K562 (cell line): ENCODE data around the gene GPR183. TPM values are rescaled to one million over a fixed set of nuclear protein-coding genes. Genes with fewer than 3 reads are reported as not detected.

ENCODE experiments used
- ATAC-seq: fragments of 200-7000 bp; cut with Tn5 transposase; 3 replicates; pipeline ENCODE4 v1.9.1; 2020; ENCODE audit warnings: moderate library complexity
- BruUV-seq: library from RNA; stranded (reverse); fragments of 400-500 nt; replicated peaks from 2 replicates; lab custom pipeline; 2021; lab: Mats Ljungman, UMichigan
- CTCF ChIA-PET: fragments of 300-600 bp; formaldehyde crosslinking; extraction: SDS; loops from one replicate; lab custom pipeline; 2021; ENCODE audit warnings: low intra/inter-chr PET ratio; lab: Yijun Ruan, JAX
- POLR2A ChIA-PET: fragments of 300-600, 350-650 bp; sonication (Branson Sonifier 250); formaldehyde crosslinking; extraction: SDS; loops from one replicate; lab custom pipeline; 2021; ENCODE audit warnings: antibody characterized with exemption, inconsistent platforms; lab: Yijun Ruan, JAX
- DNase-seq, 4 experiments: peaks; one replicate each; pipeline versions ENCODE4 v3.0.0 to v3.0.0-alpha.2; 2011 to 2018; ENCODE audit warnings: low spot score in 3 of 4, mixed read lengths in 3 of 4; ENCODE audit errors: extremely low read depth in 1 of 4
- FAIRE-seq: peaks from 2 replicates; lab custom pipeline; 2011; peaks lifted over from hg19 to GRCh38; lab: Jason Lieb, UNC
- H2AFZ ChIP-seq: 2 replicates; pipeline ENCODE4 v1.6.0; 2011; ENCODE audit warnings: low read depth, low read length, control low read depth, inconsistent platforms
- H3K27ac ChIP-seq: fragments of 200-600 bp; 3 replicates; pipeline ENCODE4 v1.8.0; 2011; ENCODE audit warnings: low read depth, mild to moderate bottlenecking, control low read depth, inconsistent platforms, low read length, moderate library complexity, mixed read lengths; ENCODE audit errors: extremely low read depth
- H3K27me3 ChIP-seq, 2 experiments: fragments of 300-600 bp in 1 of 2; 2 replicates in 1 of 2; 3 replicates in 1 of 2; pipeline versions ENCODE4 v1.6.0 to v1.8.0; 2011; ENCODE audit warnings: inconsistent platforms in 2 of 2, low read length in 2 of 2, mild to moderate bottlenecking in 1 of 2, mixed read lengths in 1 of 2, moderate library complexity in 1 of 2; ENCODE audit not compliant: control insufficient read depth in 2 of 2, insufficient read depth in 2 of 2
- H3K36me3 ChIP-seq: fragments of 300-600 bp; 3 replicates; pipeline ENCODE4 v1.8.0; 2011; ENCODE audit warnings: mild to moderate bottlenecking, low read length, inconsistent platforms; ENCODE audit not compliant: control insufficient read depth, insufficient read depth
- H3K4me1 ChIP-seq, 2 experiments: fragments of 200-600 bp in 1 of 2; replicated peaks in 1 of 2; 2 replicates in 1 of 2; 3 replicates in 1 of 2; pipeline versions ENCODE4 v1.5.1 to v1.8.0; 2011; ENCODE audit warnings: inconsistent platforms in 2 of 2, low read length in 2 of 2, mild to moderate bottlenecking in 1 of 2, mixed read lengths in 1 of 2, moderate library complexity in 1 of 2; ENCODE audit not compliant: control insufficient read depth in 2 of 2, insufficient read depth in 2 of 2
- H3K4me2 ChIP-seq: 2 replicates; pipeline ENCODE4 v1.6.1; 2011; ENCODE audit warnings: low read length, control low read depth, inconsistent platforms, mixed read lengths; ENCODE audit not compliant: insufficient read depth
- H3K4me3 ChIP-seq: fragments of 200-600 bp; sonication (generic), shearing (Covaris generic); 2 replicates; pipeline ENCODE4 v1.5.1; 2016; ENCODE audit warnings: control low read depth, inconsistent platforms
- H3K79me2 ChIP-seq: fragments of 200-600 bp; 3 replicates; pipeline ENCODE4 v1.8.0; 2011; ENCODE audit warnings: low read length, inconsistent platforms; ENCODE audit not compliant: control insufficient read depth, insufficient read depth
- H3K9ac ChIP-seq, 2 experiments: 2 replicates each; pipeline versions ENCODE4 v1.6.0 to v1.6.1; 2011; ENCODE audit warnings: low read depth in 2 of 2, low read length in 2 of 2, control low read depth in 1 of 2, inconsistent platforms in 1 of 2, mild to moderate bottlenecking in 1 of 2, mixed read lengths in 1 of 2; ENCODE audit not compliant: insufficient read depth in 1 of 2
- H3K9me1 ChIP-seq: one replicate; pipeline ENCODE4 v1.6.0; 2011; ENCODE audit warnings: inconsistent platforms, mild to moderate bottlenecking, low read length, moderate library complexity; ENCODE audit not compliant: control insufficient read depth, insufficient read depth
- H3K9me3 ChIP-seq: replicated peaks from 2 replicates; pipeline ENCODE4 v1.5.1; 2011; ENCODE audit warnings: low read depth, low read length, inconsistent platforms; ENCODE audit not compliant: control insufficient read depth, insufficient read depth
- H4K20me1 ChIP-seq: replicated peaks from 2 replicates; pipeline ENCODE4 v1.6.1; 2011; ENCODE audit warnings: low read length, inconsistent platforms, mixed read lengths; ENCODE audit not compliant: control insufficient read depth, insufficient read depth
- BACH1 ChIP-seq: fragments of 200-800 bp; sonication (Bioruptor generic); IDR thresholded peaks from 2 replicates; pipeline ENCODE4 v1.6.1; 2016; ENCODE audit warnings: missing genetic modification characterization, missing compliant biosample characterization
- E2F5 ChIP-seq: sonication (generic); formaldehyde crosslinking; IDR thresholded peaks from 2 replicates; pipeline ENCODE4 v1.8.0; 2022; ENCODE audit warnings: mild to moderate bottlenecking, missing genetic modification reagents
- ETS2 ChIP-seq: IDR thresholded peaks from 2 replicates; pipeline ENCODE4 v1.6.1; 2016; ENCODE audit warnings: borderline replicate concordance, missing genetic modification characterization, mild to moderate bottlenecking, moderate library complexity, missing compliant biosample characterization; ENCODE audit not compliant: poor library complexity, severe bottlenecking
- EZH2 ChIP-seq: IDR thresholded peaks from 2 replicates; pipeline ENCODE4 v1.6.1; 2012; ENCODE audit warnings: low read depth, mild to moderate bottlenecking, inconsistent platforms, low read length, borderline replicate concordance
- HCFC1 ChIP-seq: IDR thresholded peaks from 2 replicates; pipeline ENCODE4 v1.6.1; 2012; ENCODE audit warnings: low read depth, low read length, improper control_type of control experiment
- HNRNPK ChIP-seq: fragments of 200-400 bp; formaldehyde crosslinking; IDR thresholded peaks from one replicate; pipeline ENCODE4 v1.6.1; 2018; ENCODE audit warnings: mild to moderate bottlenecking, low read depth, low read length; ENCODE audit not compliant: poor library complexity, severe bottlenecking
- MXI1 ChIP-seq: IDR thresholded peaks from 2 replicates; pipeline ENCODE4 v1.6.1; 2011; ENCODE audit warnings: low read depth, mild to moderate bottlenecking, improper control_type of control experiment, low read length
- NR2C1 ChIP-seq, 2 experiments: fragments of 450-650 bp; IDR thresholded peaks; 2 replicates each; pipeline ENCODE4 v1.6.1; 2017; ENCODE audit warnings: mild to moderate bottlenecking in 2 of 2, antibody characterized with exemption in 1 of 2, inconsistent platforms in 1 of 2, missing compliant biosample characterization in 1 of 2, missing genetic modification characterization in 1 of 2
- POLR3A ChIP-seq: IDR thresholded peaks from 2 replicates; pipeline ENCODE4 v1.6.1; 2011; ENCODE audit warnings: borderline replicate concordance, mild to moderate bottlenecking, moderate library complexity; ENCODE audit not compliant: insufficient read length, insufficient read depth; ENCODE audit errors: extremely low read depth
- PREB ChIP-seq: sonication (generic); formaldehyde crosslinking; IDR thresholded peaks from 2 replicates; pipeline ENCODE4 v1.8.1; 2023; ENCODE audit warnings: mild to moderate bottlenecking, missing genetic modification reagents
- ZBTB7A ChIP-seq: IDR thresholded peaks from 2 replicates; pipeline ENCODE4 v1.6.1; 2011; ENCODE audit warnings: low read depth, mild to moderate bottlenecking, low read length, moderate library complexity, borderline replicate concordance; ENCODE audit not compliant: control insufficient read depth
- ZC3H11A ChIP-seq: IDR thresholded peaks from 2 replicates; pipeline ENCODE4 v1.6.1; 2012; ENCODE audit warnings: low read depth, low read length, improper control_type of control experiment
- ZNF354B ChIP-seq: fragments of 250-450 bp; sonication (Bioruptor Pico); IDR thresholded peaks from 2 replicates; pipeline ENCODE4 v1.4.0; 2020
- ZNF75A ChIP-seq: fragments of 450-650 bp; formaldehyde crosslinking; IDR thresholded peaks from 2 replicates; pipeline ENCODE4 v1.4.0; 2020; ENCODE audit warnings: mild to moderate bottlenecking
- ZNF778 ChIP-seq: fragments of 450-650 bp; formaldehyde crosslinking; IDR thresholded peaks from 2 replicates; pipeline ENCODE4 v1.4.0; 2020; ENCODE audit warnings: mild to moderate bottlenecking, moderate library complexity
- WGBS: fragments of 100-300 bp; shearing (Covaris generic); methylation state at CpG from one replicate; pipeline ENCODE4 v1.1.6; 2016; ENCODE audit warnings: low coverage, mixed read lengths; ENCODE audit not compliant: insufficient coverage; ENCODE audit errors: missing lambda C conversion rate; 5-methylcytosine and 5-hydroxymethylcytosine counted together
- in situ Hi-C: fragments of 300-500 bp; cut with MboI; formaldehyde crosslinking; loops from 4 replicates; pipeline ENCODE4 v1.15.0; 2018; ENCODE audit warnings: inconsistent platforms, mixed read lengths
- intact Hi-C: fragments of 100-400 bp; cut with micrococcal nuclease; formaldehyde crosslinking; loops from 2 replicates; pipeline ENCODE4 v1.14.2; 2022
- polyA plus RNA-seq, 8 experiments: library from polyadenylated mRNA; depleted of rRNA in 4 of 8; stranded (reverse) in 5 of 8; unstranded in 3 of 8; fragments of >200 nt; fragmentation: Nextera tagmentation in 2 of 8; fragmentation: Illumina TruSeq in 1 of 8; extraction: Ambion mirVana in 2 of 8; extraction: Trizol in 1 of 8; gene quantifications; 2 replicates each; pipeline versions ENCODE4 v1.2.1 to v1.2.3, GENCODE V29; 2011 to 2014; ENCODE audit warnings: inconsistent platforms in 1 of 8, missing spikeins in 1 of 8
- total RNA-seq, 7 experiments: library from RNA; depleted of rRNA in 6 of 7; stranded (reverse); fragments of >200 nt in 6 of 7; fragmentation: Illumina TruSeq in 2 of 7; extraction: Trizol in 2 of 7; gene quantifications; 2 replicates each; pipeline versions ENCODE4 v1.2.1 to v1.2.3, GENCODE V29; 2011 to 2021; ENCODE audit warnings: low replicate concordance in 1 of 7
- TF ChIP-seq, protein P1 (sequence below): sonication (generic); formaldehyde crosslinking; IDR thresholded peaks from 2 replicates; pipeline ENCODE4 v1.8.1; 2023; ENCODE audit warnings: missing genetic modification reagents, mild to moderate bottlenecking, borderline replicate concordance

The GPR183 gene
- total and polyA plus RNA-seq, 9 of the 15 experiments (the other 6 are each of a cell fraction or from before 2014, with no cell fraction given): 1.3 to 10.2 (median 3.7) TPM

GRCh38 chr13:99332456-99332855 is 25.3 kb upstream of the GPR183 start:
- no peak for FAIRE-seq
- CTCF ChIA-PET: no interaction called here
- no peak overlapping the region for H3K4me3 ChIP-seq
- intact Hi-C loops (loop anchor here (5.0 kb wide), 1 partner anchor 65 kb away; no protein-coding TSS in a partner anchor), in situ Hi-C loops (no loop called here)
- no peaks in the 10 kb centered on the region for H3K9me3 ChIP-seq
- no peak overlapping the region for H2AFZ ChIP-seq
- H3K79me2 ChIP-seq: peaks cover 6% of the 10 kb centered on the region; the same call in 1 of the 3 replicates
- no peaks in the 10 kb centered on the region for H3K27me3 ChIP-seq
- H3K4me1 ChIP-seq: peaks cover 6 to 17% of the 10 kb centered on the region in 2 experiments
- H4K20me1 ChIP-seq: no peaks in the 10 kb centered on the region
- 44% methylated on average over 9 of the region's 9 CpGs for WGBS
- no TSS peak for BruUV-seq
- no peak for DNase-seq
- H3K9ac ChIP-seq: peak overlapping the region in 1 of 2 experiments; percentile 47; a peak in 2 of 4 replicates
- peak overlapping the region; percentile 59 for H3K27ac ChIP-seq
- peaks cover 16% of the 10 kb centered on the region for H3K36me3 ChIP-seq
- ATAC-seq: peak; percentile 36; the same call in 2 of the 3 replicates
- H3K4me2 ChIP-seq: peak overlapping the region; percentile 21; the same call in 1 of the 2 replicates
- POLR2A ChIA-PET: no interaction called here
- no peaks in the 10 kb centered on the region for H3K9me1 ChIP-seq
- TF ChIP-seq PREB (CRISPR knock-in tag) (no peak), ZNF778 (CRISPR knock-in tag) (no peak), ZNF354B (CRISPR knock-in tag) (no peak), ZC3H11A (no peak), POLR3A (no peak), BACH1 (tag) (no peak), ZNF75A (CRISPR knock-in tag) (no peak), HCFC1 (no peak), ZBTB7A (no peak), ETS2 (tag) (no peak), EZH2 (no peak), HNRNPK (no peak), MXI1 (no peak), E2F5 (CRISPR knock-in tag) (no peak), NR2C1 (IDR thresholded peaks at IDR 0.05) (no peak), NR2C1 (tag; IDR thresholded peaks at IDR 0.05) (peak; percentile 23; the same call in 1 of the 2 replicates)
- TF ChIP-seq, protein P1, sequence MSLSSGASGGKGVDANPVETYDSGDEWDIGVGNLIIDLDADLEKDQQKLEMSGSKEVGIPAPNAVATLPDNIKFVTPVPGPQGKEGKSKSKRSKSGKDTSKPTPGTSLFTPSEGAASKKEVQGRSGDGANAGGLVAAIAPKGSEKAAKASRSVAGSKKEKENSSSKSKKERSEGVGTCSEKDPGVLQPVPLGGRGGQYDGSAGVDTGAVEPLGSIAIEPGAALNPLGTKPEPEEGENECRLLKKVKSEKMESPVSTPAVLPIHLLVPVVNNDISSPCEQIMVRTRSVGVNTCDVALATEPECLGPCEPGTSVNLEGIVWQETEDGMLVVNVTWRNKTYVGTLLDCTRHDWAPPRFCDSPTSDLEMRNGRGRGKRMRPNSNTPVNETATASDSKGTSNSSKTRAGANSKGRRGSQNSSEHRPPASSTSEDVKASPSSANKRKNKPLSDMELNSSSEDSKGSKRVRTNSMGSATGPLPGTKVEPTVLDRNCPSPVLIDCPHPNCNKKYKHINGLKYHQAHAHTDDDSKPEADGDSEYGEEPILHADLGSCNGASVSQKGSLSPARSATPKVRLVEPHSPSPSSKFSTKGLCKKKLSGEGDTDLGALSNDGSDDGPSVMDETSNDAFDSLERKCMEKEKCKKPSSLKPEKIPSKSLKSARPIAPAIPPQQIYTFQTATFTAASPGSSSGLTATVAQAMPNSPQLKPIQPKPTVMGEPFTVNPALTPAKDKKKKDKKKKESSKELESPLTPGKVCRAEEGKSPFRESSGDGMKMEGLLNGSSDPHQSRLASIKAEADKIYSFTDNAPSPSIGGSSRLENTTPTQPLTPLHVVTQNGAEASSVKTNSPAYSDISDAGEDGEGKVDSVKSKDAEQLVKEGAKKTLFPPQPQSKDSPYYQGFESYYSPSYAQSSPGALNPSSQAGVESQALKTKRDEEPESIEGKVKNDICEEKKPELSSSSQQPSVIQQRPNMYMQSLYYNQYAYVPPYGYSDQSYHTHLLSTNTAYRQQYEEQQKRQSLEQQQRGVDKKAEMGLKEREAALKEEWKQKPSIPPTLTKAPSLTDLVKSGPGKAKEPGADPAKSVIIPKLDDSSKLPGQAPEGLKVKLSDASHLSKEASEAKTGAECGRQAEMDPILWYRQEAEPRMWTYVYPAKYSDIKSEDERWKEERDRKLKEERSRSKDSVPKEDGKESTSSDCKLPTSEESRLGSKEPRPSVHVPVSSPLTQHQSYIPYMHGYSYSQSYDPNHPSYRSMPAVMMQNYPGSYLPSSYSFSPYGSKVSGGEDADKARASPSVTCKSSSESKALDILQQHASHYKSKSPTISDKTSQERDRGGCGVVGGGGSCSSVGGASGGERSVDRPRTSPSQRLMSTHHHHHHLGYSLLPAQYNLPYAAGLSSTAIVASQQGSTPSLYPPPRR (CRISPR knock-in tag): no peak
